Type B pancreatic cell (in vitro differentiated cells): ENCODE measurements around the gene MEX3B. TPM values are rescaled to one million over a fixed set of nuclear protein-coding genes. Genes with fewer than 3 reads are reported as not detected.

Experiments
- DNase-seq: peaks from one replicate; pipeline ENCODE4 v3.0.0; 2021; ENCODE audit warnings: mixed read lengths; ENCODE audit not compliant: unreplicated experiment; ENCODE audit errors: extremely low spot score
- H3K27ac Mint-ChIP-seq: 2 replicates; pipeline ENCODE4 v1.8.0; 2021; ENCODE audit warnings: mild to moderate bottlenecking, mixed read lengths
- H3K27me3 Mint-ChIP-seq: 2 replicates; pipeline ENCODE4 v1.8.0; 2021; ENCODE audit warnings: mixed read lengths
- H3K36me3 Mint-ChIP-seq: 2 replicates; pipeline ENCODE4 v1.8.0; 2021; ENCODE audit warnings: mixed read lengths
- H3K4me1 Mint-ChIP-seq: one replicate; pipeline ENCODE4 v1.8.0; 2021; ENCODE audit warnings: mixed read lengths; ENCODE audit not compliant: unreplicated experiment
- H3K4me3 Mint-ChIP-seq: 2 replicates; pipeline ENCODE4 v1.8.0; 2021; ENCODE audit warnings: mild to moderate bottlenecking, mixed read lengths
- H3K9me3 Mint-ChIP-seq: 2 replicates; pipeline ENCODE4 v1.8.0; 2021; ENCODE audit warnings: mixed read lengths
- total RNA-seq: library from RNA; stranded (reverse); gene quantifications from 2 replicates; pipeline ENCODE4 v1.2.1, GENCODE V29; 2021; ENCODE audit warnings: low replicate concordance
- TF ChIP-seq, protein P1 (sequence below): fragments of 200-600 bp; sonication (generic); conservative IDR thresholded peaks from 2 replicates; pipeline ENCODE4 v1.5.0; 2021; ENCODE audit warnings: antibody characterized with exemption, mild to moderate bottlenecking

The MEX3B gene
- total RNA-seq, 1 donor from 2014 or later, result 46.1 TPM

GRCh38 chr15:82047453-82048400 lies 1.9 kb upstream of the MEX3B start:
- Mint-ChIP-seq H3K27me3 (peaks cover 24% of the 10 kb centered on the region), H3K36me3 (peaks cover 7% of the 10 kb centered on the region), H3K4me3 (peak overlapping the region; percentile 88), H3K27ac (peak overlapping the region; percentile 86), H3K4me1 (peaks cover 13% of the 10 kb centered on the region), H3K9me3 (no peaks in the 10 kb centered on the region)
- DNase-seq, result no peak
- TF ChIP-seq, protein P1, sequence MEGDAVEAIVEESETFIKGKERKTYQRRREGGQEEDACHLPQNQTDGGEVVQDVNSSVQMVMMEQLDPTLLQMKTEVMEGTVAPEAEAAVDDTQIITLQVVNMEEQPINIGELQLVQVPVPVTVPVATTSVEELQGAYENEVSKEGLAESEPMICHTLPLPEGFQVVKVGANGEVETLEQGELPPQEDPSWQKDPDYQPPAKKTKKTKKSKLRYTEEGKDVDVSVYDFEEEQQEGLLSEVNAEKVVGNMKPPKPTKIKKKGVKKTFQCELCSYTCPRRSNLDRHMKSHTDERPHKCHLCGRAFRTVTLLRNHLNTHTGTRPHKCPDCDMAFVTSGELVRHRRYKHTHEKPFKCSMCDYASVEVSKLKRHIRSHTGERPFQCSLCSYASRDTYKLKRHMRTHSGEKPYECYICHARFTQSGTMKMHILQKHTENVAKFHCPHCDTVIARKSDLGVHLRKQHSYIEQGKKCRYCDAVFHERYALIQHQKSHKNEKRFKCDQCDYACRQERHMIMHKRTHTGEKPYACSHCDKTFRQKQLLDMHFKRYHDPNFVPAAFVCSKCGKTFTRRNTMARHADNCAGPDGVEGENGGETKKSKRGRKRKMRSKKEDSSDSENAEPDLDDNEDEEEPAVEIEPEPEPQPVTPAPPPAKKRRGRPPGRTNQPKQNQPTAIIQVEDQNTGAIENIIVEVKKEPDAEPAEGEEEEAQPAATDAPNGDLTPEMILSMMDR, result peak; percentile 46

- TF ChIP-seq, protein P1, result peak; percentile 89
- Mint-ChIP-seq H3K27ac (peak overlapping the region; percentile 97), H3K9me3 (no peaks in the 10 kb centered on the region), H3K36me3 (peaks cover 10% of the 10 kb centered on the region), H3K4me1 (peaks cover 17% of the 10 kb centered on the region), H3K27me3 (peaks cover 24% of the 10 kb centered on the region), H3K4me3 (peak overlapping the region; percentile 95)
- DNase-seq, result peak; percentile 99
Observed at GRCh38 chr15:82046666-82047452, 1.0 kb upstream of the MEX3B start.

DNA sequence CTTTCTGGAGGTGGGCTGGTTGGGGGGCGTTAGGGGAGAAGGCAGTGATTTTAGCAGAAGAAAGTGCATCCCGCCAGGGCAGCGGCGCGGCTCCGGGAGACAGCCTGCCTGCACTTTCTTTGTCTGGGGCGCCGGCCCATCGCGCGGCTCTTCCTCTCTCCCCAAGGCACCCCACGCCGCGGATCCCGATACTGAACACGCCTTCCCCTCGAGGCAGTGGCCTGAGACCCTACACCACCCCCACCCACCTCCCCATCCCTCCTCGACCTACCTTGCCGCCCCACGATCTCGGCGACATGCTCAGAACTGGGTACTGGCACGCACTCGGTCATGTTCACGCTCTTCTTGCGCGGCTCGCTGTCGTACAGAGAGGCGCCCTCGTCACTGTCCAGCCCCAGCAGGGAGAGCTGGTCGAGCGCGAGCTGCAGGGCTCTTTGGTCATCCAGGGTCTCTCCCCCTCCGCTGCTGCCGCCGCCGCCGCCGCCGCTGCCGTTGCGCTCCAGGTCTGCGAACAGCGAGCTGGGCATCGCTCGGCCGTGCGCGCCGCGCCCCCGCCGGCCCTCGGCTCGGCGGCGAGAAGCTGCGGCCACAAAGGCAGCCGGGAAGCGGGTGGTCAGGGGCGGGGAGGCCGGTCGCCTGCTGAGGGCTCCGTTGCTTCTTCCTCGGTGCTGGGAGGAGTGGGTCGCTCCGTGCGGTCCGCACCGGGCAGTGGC lies 483 bp downstream of the MEX3B start:
- Mint-ChIP-seq H3K4me3 (peak overlapping the region; percentile 97), H3K27ac (peak overlapping the region; percentile 87), H3K4me1 (peaks cover 24% of the 10 kb centered on the region), H3K9me3 (no peaks in the 10 kb centered on the region), H3K36me3 (peaks cover 14% of the 10 kb centered on the region), H3K27me3 (peaks cover 24% of the 10 kb centered on the region)
- TF ChIP-seq, protein P1, result no peak
- no peak for DNase-seq

DNA sequence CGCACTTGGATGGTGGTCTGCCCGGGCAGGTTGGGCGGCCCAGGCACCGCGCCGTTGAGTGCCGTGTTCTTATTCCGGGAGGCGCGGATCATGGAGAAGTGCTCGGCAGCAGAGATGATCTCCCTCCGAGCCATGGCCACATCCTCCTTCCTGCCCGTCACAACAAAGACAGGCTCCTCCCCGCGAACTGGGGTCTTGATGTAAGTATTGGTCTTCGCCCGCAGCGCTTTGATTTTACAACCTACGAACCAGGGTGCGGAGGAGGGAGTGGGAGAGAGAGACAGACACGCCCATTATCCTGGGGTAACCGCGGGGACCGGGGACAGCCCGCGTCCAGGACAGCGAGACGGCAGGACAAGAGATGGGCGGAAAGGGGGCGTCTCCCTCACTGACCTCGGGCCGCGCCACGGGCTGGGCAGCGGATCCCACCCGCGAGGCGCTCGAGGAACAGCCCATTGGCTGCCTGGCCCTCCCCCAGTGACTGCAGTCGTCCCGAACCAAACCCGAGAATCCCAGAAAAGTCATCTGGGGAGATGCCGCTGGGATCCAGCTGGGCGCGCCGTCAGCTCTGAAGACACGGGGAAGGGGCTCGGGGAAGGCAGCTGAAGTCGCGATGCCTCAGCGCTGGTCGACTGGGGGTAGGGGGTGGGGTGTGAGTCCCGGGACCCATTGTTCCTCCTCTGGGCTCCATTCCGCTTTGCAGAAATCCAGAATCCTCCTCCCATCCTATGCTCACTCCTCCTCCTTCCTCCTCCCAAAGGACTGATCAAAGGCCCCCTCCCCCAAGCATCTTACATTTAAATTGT lies 1.2 kb downstream of the MEX3B start:
- H3K4me1 Mint-ChIP-seq, result peaks cover 25% of the 10 kb centered on the region
- peak; percentile 77 for DNase-seq
- peaks cover 14% of the 10 kb centered on the region for H3K36me3 Mint-ChIP-seq
- H3K27me3 Mint-ChIP-seq, result peaks cover 20% of the 10 kb centered on the region
- no peaks in the 10 kb centered on the region for H3K9me3 Mint-ChIP-seq
- H3K4me3 Mint-ChIP-seq, result peak overlapping the region; percentile 97
- TF ChIP-seq, protein P1, result no peak
- peak overlapping the region; percentile 87 for H3K27ac Mint-ChIP-seq
